KMS-11 (cell line): ENCODE results near the gene TRIP12.
"Not testable (repeated sequence)": the region's sequence is repeated elsewhere in the genome, so short reads cannot be mapped to it uniquely, and the experiment has no call there.

Experiments
- H2AFZ ChIP-seq: fragments of 200-600 bp; sonication (generic); 2 replicates; pipeline ENCODE4 v1.6.1; 2016; ENCODE audit warnings: antibody characterized with exemption, mixed run types, low read depth
- H3K27ac ChIP-seq: fragments of 200-600 bp; sonication (generic); 2 replicates; pipeline ENCODE4 v1.6.1; 2016; ENCODE audit warnings: mild to moderate bottlenecking, mixed run types
- H3K27me3 ChIP-seq: fragments of 200-600 bp; sonication (generic); 2 replicates; pipeline ENCODE4 v1.6.1; 2017; ENCODE audit warnings: mild to moderate bottlenecking, low read depth, mixed run types, moderate library complexity; ENCODE audit not compliant: insufficient read depth
- H3K36me3 ChIP-seq: fragments of 200-600 bp; sonication (generic); 2 replicates; pipeline ENCODE4 v1.6.1; 2017; ENCODE audit warnings: mild to moderate bottlenecking, mixed run types; ENCODE audit not compliant: insufficient read depth
- H3K4me1 ChIP-seq: fragments of 200-600 bp; sonication (generic); 2 replicates; pipeline ENCODE4 v1.6.1; 2016; ENCODE audit warnings: mild to moderate bottlenecking, low read depth, mixed run types; ENCODE audit not compliant: poor library complexity, severe bottlenecking
- H3K4me2 ChIP-seq: fragments of 200-600 bp; sonication (generic); 2 replicates; pipeline ENCODE4 v1.7.0; 2016; ENCODE audit warnings: mild to moderate bottlenecking, mixed run types
- H3K4me3 ChIP-seq: fragments of 200-600 bp; sonication (generic); IDR thresholded peaks from 2 replicates; pipeline ENCODE4 v1.6.1; 2017; ENCODE audit warnings: low read depth, low read length, mixed read lengths; ENCODE audit not compliant: insufficient read depth
- H3K79me2 ChIP-seq: fragments of 200-600 bp; sonication (generic); 2 replicates; pipeline ENCODE4 v1.6.1; 2016; ENCODE audit warnings: low read depth, mixed run types; ENCODE audit not compliant: insufficient read depth
- H3K9ac ChIP-seq: fragments of 200-600 bp; sonication (generic); 2 replicates; pipeline ENCODE4 v1.6.1; 2016; ENCODE audit warnings: mild to moderate bottlenecking, mixed run types
- H4K20me1 ChIP-seq: fragments of 200-600 bp; sonication (generic); 2 replicates; pipeline ENCODE4 v1.6.1; 2016; ENCODE audit warnings: mild to moderate bottlenecking, mixed run types; ENCODE audit not compliant: insufficient read depth
- CTCF ChIP-seq: fragments of 200-600 bp; sonication (generic); conservative IDR thresholded peaks from 2 replicates; pipeline ENCODE4 v1.6.1; 2017; ENCODE audit warnings: low read depth, mild to moderate bottlenecking, antibody characterized with exemption, low read length, moderate library complexity, mixed read lengths

Gene TRIP12

GRCh38 chr2:229925201-229925600, 3.4 kb upstream of the TRIP12 start:
- Histone ChIP-seq H3K4me3 (no peak overlapping the region), H3K4me1 (peaks cover 6% of the 10 kb centered on the region), H3K4me2 (no peak overlapping the region), H3K36me3 (no peaks in the 10 kb centered on the region), H4K20me1 (no peaks in the 10 kb centered on the region), H3K27ac (no peak overlapping the region), H3K79me2 (peaks cover 12% of the 10 kb centered on the region), H3K27me3 (no peaks in the 10 kb centered on the region), H2AFZ (no peak overlapping the region), H3K9ac (no peak overlapping the region)
- no peak for TF ChIP-seq CTCF

GRCh38 chr2:229924541-229924940, 2.7 kb upstream of the TRIP12 start:
- not testable (repeated sequence) for H3K9ac ChIP-seq, H3K4me2 ChIP-seq, H3K27me3 ChIP-seq, H3K4me1 ChIP-seq, H3K4me3 ChIP-seq, H4K20me1 ChIP-seq, H3K36me3 ChIP-seq, H2AFZ ChIP-seq, H3K27ac ChIP-seq
- H3K79me2 ChIP-seq = peaks cover 19% of the 10 kb centered on the region

GRCh38 chr2:229922449-229923386, 909 bp upstream of the TRIP12 start, which contains the start of gene FBXO36:
Gene FBXO36, plus strand, starts transcription at chr2:229922503. Its CDS starts 11 bp downstream, at chr2:229922514.
- Histone ChIP-seq H2AFZ (peak within 1 kb of the TSS; percentile 86), H3K79me2 (peaks cover 37% of the 10 kb centered on the region), H3K27me3 (no peaks in the 10 kb centered on the region)

GRCh38 chr2:229921101-229921891, 513 bp downstream of the TRIP12 start:
- Histone ChIP-seq H3K27me3 (no peaks in the 10 kb centered on the region), H3K36me3 (0 out of 2 replicates have a peak, but pooled peaks cover 2% of the 10 kb centered on the region), H2AFZ (peak overlapping the region; percentile 44; the same call in 1 of the 2 replicates)

More at GRCh38 chr2:229922449-229923386, 909 bp upstream of the TRIP12 start, which contains the start of gene FBXO36:
- H4K20me1 ChIP-seq = no peaks in the 10 kb centered on the region
- H3K9ac ChIP-seq = peak within 1 kb of the TSS; percentile 73
- no peak for TF ChIP-seq CTCF
- peak within 1 kb of the TSS; percentile 87 for H3K4me3 ChIP-seq
- H3K27ac ChIP-seq = peak within 1 kb of the TSS; percentile 71
- peaks cover 9% of the 10 kb centered on the region for H3K4me1 ChIP-seq
- H3K36me3 ChIP-seq = 0 out of 2 replicates have a peak, but pooled peaks cover 2% of the 10 kb centered on the region
- peak within 1 kb of the TSS; percentile 89 for H3K4me2 ChIP-seq

More at GRCh38 chr2:229921101-229921891, 513 bp downstream of the TRIP12 start:
- peak overlapping the region; percentile 47 for H3K4me2 ChIP-seq
- peak overlapping the region; percentile 71 for H3K27ac ChIP-seq
- H3K4me1 ChIP-seq = peaks cover 9% of the 10 kb centered on the region
- no peaks in the 10 kb centered on the region for H4K20me1 ChIP-seq
- TF ChIP-seq CTCF = no peak
- H3K4me3 ChIP-seq = no peak overlapping the region
- H3K79me2 ChIP-seq = peaks cover 47% of the 10 kb centered on the region
- H3K9ac ChIP-seq = peak overlapping the region; percentile 73
